Measurements from ENCODE around the gene NTM.

NTM gene

DNA sequence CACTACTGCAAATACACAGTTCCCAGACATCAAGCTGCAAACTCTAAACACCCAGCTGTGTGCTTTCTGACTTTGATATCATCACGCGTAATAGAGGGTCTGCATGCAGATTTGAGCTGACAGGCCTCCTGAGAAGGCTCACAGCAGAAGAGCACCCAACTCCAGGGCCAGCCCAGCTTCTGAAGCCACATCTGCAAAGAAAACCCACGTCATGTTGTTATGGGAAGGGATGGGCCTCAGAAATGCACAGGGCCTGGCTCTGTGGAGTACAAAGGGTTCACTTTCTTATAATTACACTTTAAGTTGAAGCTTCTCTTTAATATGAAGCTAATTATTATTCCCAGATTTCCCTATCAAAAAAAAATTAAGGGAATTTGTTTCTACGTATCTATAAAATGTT, 927.9 kb downstream of the NTM start:
- Histone ChIP-seq H3K9ac (ENCODE audit: low read depth in 1 of 2, low read length in 2 of 2) (no peak overlapping the region), H3K9me3 (ENCODE audit: control insufficient read depth in 2 of 2, low read length in 2 of 2) (no peaks in the 10 kb centered on the region), H3K27me3 (ENCODE audit: control insufficient read depth in 2 of 2, insufficient read depth in 2 of 2, low read length in 2 of 2) (no peaks in the 10 kb centered on the region), H3K27ac (ENCODE audit: low read depth in 2 of 2, low read length in 2 of 2) (no peak overlapping the region), H3K4me1 (ENCODE audit: control insufficient read depth in 2 of 2, insufficient read depth in 2 of 2, low read length in 2 of 2) (no peaks in the 10 kb centered on the region), H3K36me3 (ENCODE audit: control insufficient read depth in 2 of 2, insufficient read depth in 2 of 2, low read length in 2 of 2) (no peaks in the 10 kb centered on the region), H3K4me3 (ENCODE audit: low read length in 2 of 2) (no peak overlapping the region)

DNA sequence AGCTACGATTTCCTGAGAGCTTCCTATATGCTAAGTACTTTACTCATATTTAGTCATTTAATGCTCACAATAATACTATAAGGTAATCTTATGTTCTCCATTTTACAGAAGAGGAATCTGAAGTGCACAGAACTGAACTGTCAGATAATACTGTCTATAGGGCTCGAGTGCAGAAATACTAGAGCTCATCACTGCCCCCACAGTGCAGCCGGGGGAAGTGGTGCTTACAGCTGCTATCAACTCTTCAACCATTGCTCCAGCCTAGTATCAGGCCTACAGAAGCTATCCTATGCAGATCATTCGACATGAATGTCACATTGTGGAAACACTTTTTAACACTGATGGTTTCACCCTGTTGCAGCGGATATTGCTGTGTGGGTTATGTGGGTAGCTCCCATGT, 929.9 kb downstream of the NTM start:
- H3K4me3 ChIP-seq (ENCODE audit: low read length in 2 of 2) = no peak overlapping the region
- no peak overlapping the region for H3K9ac ChIP-seq (ENCODE audit: low read depth in 1 of 2, low read length in 2 of 2)
- H3K27ac ChIP-seq (ENCODE audit: low read depth in 2 of 2, low read length in 2 of 2) = no peak overlapping the region
- no peaks in the 10 kb centered on the region for H3K9me3 ChIP-seq (ENCODE audit: control insufficient read depth in 2 of 2, low read length in 2 of 2)
- H3K36me3 ChIP-seq (ENCODE audit: control insufficient read depth in 2 of 2, insufficient read depth in 2 of 2, low read length in 2 of 2) = no peaks in the 10 kb centered on the region
- no peaks in the 10 kb centered on the region for H3K4me1 ChIP-seq (ENCODE audit: control insufficient read depth in 2 of 2, insufficient read depth in 2 of 2, low read length in 2 of 2)
- H3K27me3 ChIP-seq (ENCODE audit: control insufficient read depth in 2 of 2, insufficient read depth in 2 of 2, low read length in 2 of 2) = no peaks in the 10 kb centered on the region

DNA sequence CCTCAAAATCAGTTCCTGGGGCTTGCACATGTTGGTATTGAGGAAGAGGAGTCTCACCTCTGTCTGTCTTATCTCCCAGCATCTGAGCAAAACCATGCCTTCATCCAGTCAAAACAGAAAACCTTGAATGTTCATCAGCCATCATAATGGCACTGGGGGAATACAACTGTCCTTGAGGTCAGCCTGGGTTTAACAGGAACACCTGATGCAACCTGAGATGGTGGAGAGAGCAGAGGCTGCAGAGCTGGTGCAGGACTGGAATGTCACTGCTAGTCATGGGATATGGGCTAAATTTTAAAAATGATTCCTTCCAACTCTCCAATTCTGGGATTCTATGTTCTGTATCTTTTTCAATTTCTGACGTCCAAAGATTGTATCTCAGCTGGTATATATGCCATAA, 931.0 kb downstream of the NTM start:
- Histone ChIP-seq H3K4me1 (ENCODE audit: control insufficient read depth in 2 of 2, insufficient read depth in 2 of 2, low read length in 2 of 2) (no peaks in the 10 kb centered on the region), H3K27me3 (ENCODE audit: control insufficient read depth in 2 of 2, insufficient read depth in 2 of 2, low read length in 2 of 2) (no peaks in the 10 kb centered on the region), H3K27ac (ENCODE audit: low read depth in 2 of 2, low read length in 2 of 2) (no peak overlapping the region), H3K9ac (ENCODE audit: low read depth in 1 of 2, low read length in 2 of 2) (no peak overlapping the region), H3K9me3 (ENCODE audit: control insufficient read depth in 2 of 2, low read length in 2 of 2) (no peaks in the 10 kb centered on the region), H3K4me3 (ENCODE audit: low read length in 2 of 2) (no peak overlapping the region), H3K36me3 (ENCODE audit: control insufficient read depth in 2 of 2, insufficient read depth in 2 of 2, low read length in 2 of 2) (no peaks in the 10 kb centered on the region)

DNA sequence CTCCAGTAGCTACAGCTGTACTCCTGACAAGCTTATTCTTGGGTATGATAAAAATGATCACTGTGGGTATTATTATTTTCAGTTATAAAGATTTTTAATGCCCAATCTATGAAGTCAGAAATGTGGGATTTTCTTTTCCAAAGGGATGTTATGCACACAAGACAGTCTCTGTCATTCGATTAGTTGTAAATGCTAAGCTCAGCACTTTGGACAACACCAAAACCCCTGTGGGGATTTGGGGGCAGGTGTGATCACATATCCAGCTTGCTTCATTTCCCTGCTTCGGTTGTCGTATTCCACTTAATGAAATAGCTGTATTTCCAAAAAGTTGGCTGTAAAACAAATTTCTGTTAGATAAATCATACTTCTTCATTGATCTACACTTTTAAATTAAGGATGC, 931.5 kb downstream of the NTM start:
- H3K4me3 ChIP-seq (ENCODE audit: low read length in 2 of 2) = no peak overlapping the region
- H3K4me1 ChIP-seq (ENCODE audit: control insufficient read depth in 2 of 2, insufficient read depth in 2 of 2, low read length in 2 of 2) = no peaks in the 10 kb centered on the region

DNA sequence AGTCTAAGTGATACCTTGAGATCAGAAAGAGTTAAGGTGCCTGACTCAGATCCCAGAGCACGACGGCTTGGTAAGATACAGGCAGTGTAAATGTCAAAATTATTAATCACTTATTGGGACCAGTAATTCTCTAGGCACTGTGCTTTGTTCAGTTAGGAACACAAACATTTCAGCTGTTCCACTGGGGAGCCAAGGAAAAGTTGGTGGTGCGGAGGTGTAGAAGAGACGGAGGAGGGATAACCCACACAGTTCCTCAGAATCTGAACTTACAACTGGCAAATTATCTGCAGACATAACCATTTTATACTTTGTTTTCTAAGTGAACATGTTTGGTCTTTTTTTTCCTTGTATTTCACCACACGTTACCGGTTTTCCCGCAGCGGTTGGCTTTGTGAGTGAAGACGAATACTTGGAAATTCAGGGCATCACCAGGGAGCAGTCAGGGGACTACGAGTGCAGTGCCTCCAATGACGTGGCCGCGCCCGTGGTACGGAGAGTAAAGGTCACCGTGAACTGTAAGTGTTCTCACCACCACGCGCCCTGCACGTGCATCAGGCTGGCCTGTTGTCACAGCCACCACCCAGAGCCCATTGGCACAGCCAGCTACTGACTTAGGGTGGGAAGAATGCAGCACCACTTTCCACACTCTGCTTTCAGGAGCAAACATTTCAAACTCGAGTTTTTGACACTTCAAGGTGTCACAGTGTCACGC, 937.0 kb downstream of the NTM start:
- Histone ChIP-seq H3K9me3 (ENCODE audit: control insufficient read depth in 2 of 2, low read length in 2 of 2) (no peaks in the 10 kb centered on the region), H3K9ac (ENCODE audit: low read depth in 1 of 2, low read length in 2 of 2) (no peak overlapping the region), H3K4me3 (ENCODE audit: low read length in 2 of 2) (no peak overlapping the region), H3K4me1 (ENCODE audit: control insufficient read depth in 2 of 2, insufficient read depth in 2 of 2, low read length in 2 of 2) (no peaks in the 10 kb centered on the region), H3K36me3 (ENCODE audit: control insufficient read depth in 2 of 2, insufficient read depth in 2 of 2, low read length in 2 of 2) (no peaks in the 10 kb centered on the region), H3K27me3 (ENCODE audit: control insufficient read depth in 2 of 2, insufficient read depth in 2 of 2, low read length in 2 of 2) (no peaks in the 10 kb centered on the region), H3K27ac (ENCODE audit: low read depth in 2 of 2, low read length in 2 of 2) (no peak overlapping the region)

More for the DNA sequence above, 931.5 kb downstream of the NTM start:
- Histone ChIP-seq H3K36me3 (ENCODE audit: control insufficient read depth in 2 of 2, insufficient read depth in 2 of 2, low read length in 2 of 2) (no peaks in the 10 kb centered on the region), H3K9ac (ENCODE audit: low read depth in 1 of 2, low read length in 2 of 2) (no peak overlapping the region), H3K27ac (ENCODE audit: low read depth in 2 of 2, low read length in 2 of 2) (no peak overlapping the region), H3K27me3 (ENCODE audit: control insufficient read depth in 2 of 2, insufficient read depth in 2 of 2, low read length in 2 of 2) (no peaks in the 10 kb centered on the region), H3K9me3 (ENCODE audit: control insufficient read depth in 2 of 2, low read length in 2 of 2) (no peaks in the 10 kb centered on the region)

DNA sequence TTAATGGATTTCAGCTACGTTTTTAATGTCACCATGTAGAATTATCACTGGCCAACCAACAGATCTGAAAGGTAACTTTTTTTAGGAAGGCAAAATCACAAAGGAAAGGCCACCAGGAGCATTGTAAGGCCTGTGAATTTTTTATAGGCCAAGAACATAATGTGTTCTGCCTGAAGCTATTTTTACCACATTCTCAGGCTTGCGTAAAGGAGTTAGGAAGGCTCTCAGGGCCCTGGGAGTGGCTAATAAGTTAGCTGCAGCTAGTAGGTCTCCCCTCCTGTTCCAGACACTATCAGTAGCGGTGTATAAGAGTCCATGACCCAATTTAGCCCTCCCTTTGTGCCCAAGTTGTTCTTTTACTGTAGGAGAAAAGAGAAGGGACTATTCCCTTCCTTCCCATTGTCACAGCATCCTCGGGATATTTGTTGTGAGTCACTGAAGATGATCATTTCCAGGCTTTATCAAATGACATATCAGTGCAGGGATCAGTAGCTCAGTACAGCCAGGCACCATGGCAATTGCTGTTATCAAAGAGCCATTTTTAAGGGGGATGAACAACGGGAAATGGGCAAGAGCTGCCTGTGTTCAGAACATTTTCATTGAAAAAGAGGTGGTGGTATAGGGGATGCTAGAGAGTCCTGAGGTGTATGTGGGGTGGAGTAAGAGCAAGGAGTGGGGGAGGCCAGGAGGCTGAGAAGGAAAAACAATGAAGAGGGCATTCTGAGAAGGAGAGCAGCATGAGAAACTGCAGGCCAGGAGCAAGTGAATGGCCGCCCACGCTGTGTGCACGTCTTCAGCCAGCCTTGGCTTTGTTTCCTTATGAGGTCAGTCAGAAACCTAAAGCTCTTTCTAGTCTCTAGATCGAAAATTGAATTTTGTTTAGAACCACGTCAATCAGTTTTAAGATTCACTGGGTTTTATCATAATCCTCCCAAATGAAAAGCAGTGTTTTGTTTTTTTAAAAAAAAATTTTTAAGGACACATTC, 940.3 kb downstream of the NTM start:
- H3K4me1 ChIP-seq (ENCODE audit: control insufficient read depth in 2 of 2, insufficient read depth in 2 of 2, low read length in 2 of 2) = no peaks in the 10 kb centered on the region
- peaks cover 0 to under 1% of the 10 kb centered on the region in 2 donors for H3K9me3 ChIP-seq (ENCODE audit: control insufficient read depth in 2 of 2, low read length in 2 of 2)
- no peak overlapping the region for H3K9ac ChIP-seq (ENCODE audit: low read depth in 1 of 2, low read length in 2 of 2)
- H3K27me3 ChIP-seq (ENCODE audit: control insufficient read depth in 2 of 2, insufficient read depth in 2 of 2, low read length in 2 of 2) = no peaks in the 10 kb centered on the region
- no peak overlapping the region for H3K27ac ChIP-seq (ENCODE audit: low read depth in 2 of 2, low read length in 2 of 2)
- no peak overlapping the region for H3K4me3 ChIP-seq (ENCODE audit: low read length in 2 of 2)
- H3K36me3 ChIP-seq (ENCODE audit: control insufficient read depth in 2 of 2, insufficient read depth in 2 of 2, low read length in 2 of 2) = no peaks in the 10 kb centered on the region

DNA sequence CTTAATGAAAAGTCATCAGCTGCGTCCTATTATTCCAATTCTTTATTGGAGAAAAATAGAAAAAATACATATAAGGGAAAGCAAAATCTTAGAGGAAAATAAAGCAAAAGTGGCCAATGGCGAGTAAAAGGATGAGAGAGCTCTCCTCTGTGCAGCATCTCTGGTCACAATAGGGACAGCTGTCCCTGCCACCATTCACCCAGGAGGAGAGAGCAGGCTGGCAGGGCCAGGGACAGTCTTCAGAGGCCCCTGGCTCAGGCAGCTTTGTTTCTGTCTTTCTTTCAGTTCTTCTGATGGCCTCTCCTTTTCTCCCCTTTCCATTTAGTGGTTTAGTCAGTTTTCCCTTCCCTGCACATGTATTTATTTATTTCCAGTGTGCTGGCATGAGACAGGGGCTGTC, 941.3 kb downstream of the NTM start:
- Histone ChIP-seq H3K36me3 (ENCODE audit: control insufficient read depth in 2 of 2, insufficient read depth in 2 of 2, low read length in 2 of 2) (no peaks in the 10 kb centered on the region), H3K27ac (ENCODE audit: low read depth in 2 of 2, low read length in 2 of 2) (no peak overlapping the region)

DNA sequence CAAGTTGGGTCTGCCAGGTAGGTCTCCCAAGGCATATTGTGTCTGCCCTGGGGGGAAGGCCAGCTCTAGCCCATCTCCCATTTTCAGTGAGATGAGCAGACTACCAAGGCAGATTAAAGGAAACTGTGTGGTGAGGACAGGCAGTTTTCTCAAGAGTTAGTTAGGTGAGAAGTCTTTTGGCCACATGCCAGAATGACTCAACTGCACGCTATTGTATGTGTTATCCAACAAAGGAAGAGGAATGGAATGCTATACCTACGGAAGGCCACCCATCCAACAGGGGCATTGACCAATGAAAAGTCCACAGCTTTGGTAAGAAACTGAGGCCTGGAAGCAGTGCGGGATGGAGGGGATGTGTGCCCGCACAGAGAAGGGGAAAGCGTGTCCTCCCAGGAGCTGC, 941.7 kb downstream of the NTM start:
- Histone ChIP-seq H3K4me1 (ENCODE audit: control insufficient read depth in 2 of 2, insufficient read depth in 2 of 2, low read length in 2 of 2) (no peaks in the 10 kb centered on the region), H3K27ac (ENCODE audit: low read depth in 2 of 2, low read length in 2 of 2) (no peak overlapping the region)

More for the DNA sequence above, 941.3 kb downstream of the NTM start:
- no peaks in the 10 kb centered on the region for H3K27me3 ChIP-seq (ENCODE audit: control insufficient read depth in 2 of 2, insufficient read depth in 2 of 2, low read length in 2 of 2)
- no peak overlapping the region for H3K9ac ChIP-seq (ENCODE audit: low read depth in 1 of 2, low read length in 2 of 2)
- H3K4me1 ChIP-seq (ENCODE audit: control insufficient read depth in 2 of 2, insufficient read depth in 2 of 2, low read length in 2 of 2) = no peaks in the 10 kb centered on the region
- peaks cover 0 to 3% of the 10 kb centered on the region in 2 donors for H3K9me3 ChIP-seq (ENCODE audit: control insufficient read depth in 2 of 2, low read length in 2 of 2)
- H3K4me3 ChIP-seq (ENCODE audit: low read length in 2 of 2) = no peak overlapping the region

DNA sequence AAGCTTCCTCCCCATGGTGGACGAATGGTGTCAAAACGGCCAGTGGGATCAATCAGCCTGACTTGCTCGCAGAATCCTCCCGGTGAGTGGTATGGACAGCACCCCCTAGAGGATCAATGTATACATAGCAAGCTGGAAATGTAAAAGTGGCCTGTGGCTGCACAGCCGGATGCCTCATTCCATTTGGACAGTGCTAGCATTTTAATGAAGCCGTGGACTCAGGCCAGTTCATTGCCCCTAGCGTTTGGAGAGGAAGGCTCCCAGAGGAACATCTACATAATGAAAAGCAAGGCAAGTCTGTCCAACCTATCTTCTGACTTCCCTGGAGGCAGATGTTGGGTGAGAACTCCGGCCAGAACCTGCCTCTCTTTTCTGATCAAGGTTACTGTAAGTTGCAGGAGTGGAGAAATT, 942.3 kb downstream of the NTM start:
- Histone ChIP-seq H3K36me3 (ENCODE audit: control insufficient read depth in 2 of 2, insufficient read depth in 2 of 2, low read length in 2 of 2) (no peaks in the 10 kb centered on the region), H3K27me3 (ENCODE audit: control insufficient read depth in 2 of 2, insufficient read depth in 2 of 2, low read length in 2 of 2) (no peaks in the 10 kb centered on the region), H3K4me1 (ENCODE audit: control insufficient read depth in 2 of 2, insufficient read depth in 2 of 2, low read length in 2 of 2) (no peaks in the 10 kb centered on the region), H3K4me3 (ENCODE audit: low read length in 2 of 2) (no peak overlapping the region), H3K9ac (ENCODE audit: low read depth in 1 of 2, low read length in 2 of 2) (no peak overlapping the region), H3K9me3 (ENCODE audit: control insufficient read depth in 2 of 2, low read length in 2 of 2) (peaks cover 0 to 3% of the 10 kb centered on the region in 2 donors), H3K27ac (ENCODE audit: low read depth in 2 of 2, low read length in 2 of 2) (no peak overlapping the region)

More for the DNA sequence above, 941.7 kb downstream of the NTM start:
- Histone ChIP-seq H3K4me3 (ENCODE audit: low read length in 2 of 2) (no peak overlapping the region), H3K9ac (ENCODE audit: low read depth in 1 of 2, low read length in 2 of 2) (no peak overlapping the region), H3K9me3 (ENCODE audit: control insufficient read depth in 2 of 2, low read length in 2 of 2) (peaks cover 0 to 3% of the 10 kb centered on the region in 2 donors), H3K27me3 (ENCODE audit: control insufficient read depth in 2 of 2, insufficient read depth in 2 of 2, low read length in 2 of 2) (no peaks in the 10 kb centered on the region), H3K36me3 (ENCODE audit: control insufficient read depth in 2 of 2, insufficient read depth in 2 of 2, low read length in 2 of 2) (no peaks in the 10 kb centered on the region)

DNA sequence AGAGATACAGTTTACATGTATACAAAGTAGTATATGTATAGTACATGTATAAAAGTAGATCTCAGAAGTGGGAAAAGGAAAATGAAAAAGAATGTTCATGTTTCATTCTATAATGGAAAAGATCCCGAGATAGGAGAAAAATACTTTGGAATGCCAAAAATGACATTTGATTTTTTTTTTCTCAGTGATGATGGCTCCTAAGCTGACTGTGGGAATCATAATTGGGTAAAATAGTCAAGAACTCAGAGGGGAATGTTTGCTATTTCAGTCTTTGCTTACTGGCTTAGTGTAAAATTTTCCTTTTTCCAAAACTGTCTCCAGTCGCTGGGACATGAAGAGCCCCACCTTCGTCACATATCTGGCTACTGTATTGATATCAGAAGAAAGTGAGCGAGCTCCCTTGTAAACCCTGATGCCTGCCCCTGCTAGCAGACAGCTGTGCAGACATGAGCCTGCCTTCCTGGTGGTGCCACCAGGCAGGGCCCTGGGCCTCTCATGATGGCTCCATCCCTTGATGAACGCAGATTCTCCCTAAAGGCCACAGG, 944.6 kb downstream of the NTM start:
- Histone ChIP-seq H3K4me1 (ENCODE audit: control insufficient read depth in 2 of 2, insufficient read depth in 2 of 2, low read length in 2 of 2) (no peaks in the 10 kb centered on the region), H3K27me3 (ENCODE audit: control insufficient read depth in 2 of 2, insufficient read depth in 2 of 2, low read length in 2 of 2) (no peaks in the 10 kb centered on the region), H3K27ac (ENCODE audit: low read depth in 2 of 2, low read length in 2 of 2) (no peak overlapping the region), H3K4me3 (ENCODE audit: low read length in 2 of 2) (no peak overlapping the region), H3K36me3 (ENCODE audit: control insufficient read depth in 2 of 2, insufficient read depth in 2 of 2, low read length in 2 of 2) (no peaks in the 10 kb centered on the region), H3K9me3 (ENCODE audit: control insufficient read depth in 2 of 2, low read length in 2 of 2) (peaks cover 0 to 8% of the 10 kb centered on the region in 2 donors), H3K9ac (ENCODE audit: low read depth in 1 of 2, low read length in 2 of 2) (no peak overlapping the region)

Measured in mucosa of rectum (tissue), 2 donors.